Measurements from ENCODE around the gene ADCYAP1R1.

GRCh38 chr7:31071645-31072029, 19.5 kb downstream of the ADCYAP1R1 start:
- TF ChIP-seq CTCF (IDR thresholded peaks at IDR 0.05; ENCODE audit: low read depth, low read length) (no peak), EZH2phosphoT487 (IDR thresholded peaks at IDR 0.05; ENCODE audit: low read depth) (no peak)

Data from OCI-LY3 (cell line).